ENCODE results near the gene BCL2L15. TPM values are rescaled to one million over a fixed set of nuclear protein-coding genes. Genes with fewer than 3 reads are reported as not detected.

The BCL2L15 gene
- total RNA-seq, 6 experiments from 2014 or later, result 0.41 to 0.59 TPM; not detected in 4

DNA sequence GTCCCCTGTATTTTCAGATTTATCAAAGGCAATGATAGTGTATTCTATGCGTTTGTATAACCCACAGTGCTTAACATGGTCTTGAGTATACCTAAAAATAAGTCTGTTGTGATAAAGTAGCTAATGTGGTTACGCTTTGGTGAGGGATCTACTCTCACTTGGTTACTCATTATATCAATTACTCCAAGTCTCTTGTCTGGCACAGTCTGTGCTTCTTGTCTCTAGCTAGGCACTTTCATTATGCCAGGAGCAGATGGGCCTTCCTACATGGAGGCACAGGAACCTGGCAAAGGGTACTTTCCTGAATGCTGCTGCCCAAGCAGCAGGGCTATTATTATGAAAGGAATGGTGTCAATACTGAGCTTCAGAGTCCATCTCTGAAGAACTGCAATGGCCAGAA lies 11.7 kb downstream of the BCL2L15 start:
- TF ChIP-seq, protein P1, sequence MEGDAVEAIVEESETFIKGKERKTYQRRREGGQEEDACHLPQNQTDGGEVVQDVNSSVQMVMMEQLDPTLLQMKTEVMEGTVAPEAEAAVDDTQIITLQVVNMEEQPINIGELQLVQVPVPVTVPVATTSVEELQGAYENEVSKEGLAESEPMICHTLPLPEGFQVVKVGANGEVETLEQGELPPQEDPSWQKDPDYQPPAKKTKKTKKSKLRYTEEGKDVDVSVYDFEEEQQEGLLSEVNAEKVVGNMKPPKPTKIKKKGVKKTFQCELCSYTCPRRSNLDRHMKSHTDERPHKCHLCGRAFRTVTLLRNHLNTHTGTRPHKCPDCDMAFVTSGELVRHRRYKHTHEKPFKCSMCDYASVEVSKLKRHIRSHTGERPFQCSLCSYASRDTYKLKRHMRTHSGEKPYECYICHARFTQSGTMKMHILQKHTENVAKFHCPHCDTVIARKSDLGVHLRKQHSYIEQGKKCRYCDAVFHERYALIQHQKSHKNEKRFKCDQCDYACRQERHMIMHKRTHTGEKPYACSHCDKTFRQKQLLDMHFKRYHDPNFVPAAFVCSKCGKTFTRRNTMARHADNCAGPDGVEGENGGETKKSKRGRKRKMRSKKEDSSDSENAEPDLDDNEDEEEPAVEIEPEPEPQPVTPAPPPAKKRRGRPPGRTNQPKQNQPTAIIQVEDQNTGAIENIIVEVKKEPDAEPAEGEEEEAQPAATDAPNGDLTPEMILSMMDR (IDR thresholded peaks at IDR 0.05), result no peak
- H3K27me3 Mint-ChIP-seq (ENCODE audit: insufficient read depth), result no peaks in the 10 kb centered on the region
- no peak overlapping the region for H3K27ac Mint-ChIP-seq
- DNase-seq, result no peak
- H3K9me3 Mint-ChIP-seq, result no peaks in the 10 kb centered on the region
- H3K36me3 Mint-ChIP-seq (ENCODE audit: low read depth), result no peaks in the 10 kb centered on the region
- no peak overlapping the region for H3K4me3 Mint-ChIP-seq
- peaks cover 33% of the 10 kb centered on the region for H3K4me1 Mint-ChIP-seq (ENCODE audit: low read depth)

GRCh38 chr1:113874012-113874879 lies 13.1 kb downstream of the BCL2L15 start:
- H3K9me3 Mint-ChIP-seq, result no peaks in the 10 kb centered on the region
- peak; percentile 18 for DNase-seq
- H3K4me3 Mint-ChIP-seq, result no peak overlapping the region
- no peaks in the 10 kb centered on the region for H3K36me3 Mint-ChIP-seq (ENCODE audit: low read depth)
- H3K27ac Mint-ChIP-seq, result no peak overlapping the region; the same call in 1 of the 2 replicates
- peaks cover 44% of the 10 kb centered on the region for H3K4me1 Mint-ChIP-seq (ENCODE audit: low read depth)
- no peaks in the 10 kb centered on the region for H3K27me3 Mint-ChIP-seq (ENCODE audit: insufficient read depth)
- TF ChIP-seq, protein P1 (IDR thresholded peaks at IDR 0.05), result peak; percentile 50

DNA sequence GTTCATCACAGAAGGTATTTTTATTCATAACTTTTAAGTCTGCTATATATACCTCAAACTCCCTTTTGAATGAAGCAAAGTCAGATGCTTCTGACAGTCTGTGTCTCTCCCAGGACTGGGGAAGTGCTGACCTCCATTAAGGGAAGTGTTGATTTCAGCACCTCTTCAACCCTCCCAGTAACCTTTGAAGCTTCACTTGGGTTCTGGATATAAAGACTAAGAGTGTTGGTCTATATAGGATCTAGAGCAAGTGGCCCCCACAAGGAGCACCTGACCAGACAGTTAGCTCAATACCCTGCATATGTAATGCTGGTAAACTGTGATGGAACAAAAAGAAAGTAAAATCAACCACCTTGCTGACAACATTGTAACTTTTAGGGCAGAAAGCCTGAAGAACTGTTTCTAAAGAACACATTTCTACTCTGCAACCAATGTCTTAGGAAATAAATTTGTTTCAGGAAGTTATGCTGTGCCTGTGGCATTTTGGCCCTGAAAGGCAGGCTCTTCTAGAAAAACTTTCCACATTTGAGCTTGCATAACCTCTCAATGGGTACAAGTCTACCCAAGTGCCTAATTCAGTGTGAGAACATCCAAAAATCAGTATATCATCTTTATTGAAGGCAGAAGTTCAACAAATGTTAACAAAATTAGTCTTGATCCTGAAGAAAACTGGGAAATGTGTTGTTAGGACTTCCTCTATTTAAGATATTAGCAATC lies 15.0 kb downstream of the BCL2L15 start:
- no peaks in the 10 kb centered on the region for H3K9me3 Mint-ChIP-seq
- H3K27ac Mint-ChIP-seq, result peak overlapping the region; percentile 72
- H3K4me3 Mint-ChIP-seq, result 0 out of 2 replicates have a peak overlapping the region, but pooled peaks have one; percentile 18
- TF ChIP-seq, protein P1 (IDR thresholded peaks at IDR 0.05), result no peak
- H3K4me1 Mint-ChIP-seq (ENCODE audit: low read depth), result peaks cover 63% of the 10 kb centered on the region
- DNase-seq, result no peak
- H3K36me3 Mint-ChIP-seq (ENCODE audit: low read depth), result no peaks in the 10 kb centered on the region
- H3K27me3 Mint-ChIP-seq (ENCODE audit: insufficient read depth), result 0 out of 2 replicates have a peak, but pooled peaks cover 4% of the 10 kb centered on the region

DNA sequence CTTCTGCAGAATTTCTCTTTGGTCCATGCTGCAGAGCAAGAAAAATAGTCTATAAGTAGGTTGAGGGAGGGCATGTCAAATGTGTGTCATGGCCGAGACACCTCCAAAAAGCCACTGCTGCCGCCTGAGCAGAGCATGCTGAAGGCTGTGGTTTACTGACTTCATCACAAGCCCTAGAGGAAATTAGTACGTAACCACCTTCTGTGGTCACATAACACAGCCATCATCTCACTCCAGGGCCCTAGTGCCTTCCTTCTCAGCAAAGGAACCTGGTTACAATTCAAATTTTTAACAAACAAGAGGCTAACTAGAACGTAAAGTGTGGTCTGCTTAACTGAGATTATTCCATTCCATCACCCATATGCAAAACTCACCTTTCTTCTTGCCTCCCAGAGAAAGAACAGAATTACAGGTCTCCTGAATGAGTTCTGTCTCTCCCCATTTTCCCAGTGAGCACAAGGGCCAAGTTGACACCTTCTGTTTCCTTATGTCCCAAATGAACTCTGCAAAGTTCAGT lies 15.7 kb downstream of the BCL2L15 start, which contains the start of gene PTPN22:
PTPN22 (minus strand) TSS at position 116 of the 517 bp plus-strand sequence.
- Mint-ChIP-seq H3K4me1 (ENCODE audit: low read depth) (peaks cover 64% of the 10 kb centered on the region), H3K36me3 (ENCODE audit: low read depth) (no peaks in the 10 kb centered on the region), H3K27ac (peak within 1 kb of the TSS; percentile 72), H3K9me3 (no peaks in the 10 kb centered on the region), H3K27me3 (ENCODE audit: insufficient read depth) (0 out of 2 replicates have a peak, but pooled peaks cover 4% of the 10 kb centered on the region), H3K4me3 (peak within 1 kb of the TSS; percentile 55)
- TF ChIP-seq, protein P1 (IDR thresholded peaks at IDR 0.05), result no peak
- peak; percentile 82 for DNase-seq

DNA sequence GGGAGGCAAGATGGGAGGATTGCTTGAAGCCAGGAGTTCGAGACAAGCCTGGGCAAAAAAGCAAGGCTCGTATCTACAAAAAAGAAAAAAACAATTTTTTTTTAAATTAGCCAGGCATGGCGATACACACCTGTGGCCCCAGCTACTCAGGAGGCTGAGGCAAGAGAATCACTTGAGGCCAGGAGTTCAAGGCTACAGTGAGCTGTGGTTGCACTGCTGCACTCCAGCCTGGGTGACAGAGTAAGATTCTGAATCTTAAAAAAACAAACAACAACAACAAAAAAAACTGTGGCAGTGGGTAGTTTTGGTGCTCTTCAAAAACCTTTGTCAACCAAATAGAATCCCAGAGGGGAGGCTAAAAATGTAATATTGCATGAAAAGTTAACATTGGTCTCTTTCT lies 16.6 kb downstream of the BCL2L15 start:
- Mint-ChIP-seq H3K27me3 (ENCODE audit: insufficient read depth) (0 out of 2 replicates have a peak, but pooled peaks cover 4% of the 10 kb centered on the region), H3K4me3 (no peak overlapping the region), H3K36me3 (ENCODE audit: low read depth) (no peaks in the 10 kb centered on the region), H3K4me1 (ENCODE audit: low read depth) (peaks cover 64% of the 10 kb centered on the region), H3K27ac (no peak overlapping the region), H3K9me3 (no peaks in the 10 kb centered on the region)
- no peak for DNase-seq
- TF ChIP-seq, protein P1 (IDR thresholded peaks at IDR 0.05), result no peak
